ENCODE measurements around the gene DAO.
"Not testable (repeated sequence)": the region's sequence is repeated elsewhere in the genome, so short reads cannot be mapped to it uniquely, and the experiment has no call there.

DAO gene

DNA sequence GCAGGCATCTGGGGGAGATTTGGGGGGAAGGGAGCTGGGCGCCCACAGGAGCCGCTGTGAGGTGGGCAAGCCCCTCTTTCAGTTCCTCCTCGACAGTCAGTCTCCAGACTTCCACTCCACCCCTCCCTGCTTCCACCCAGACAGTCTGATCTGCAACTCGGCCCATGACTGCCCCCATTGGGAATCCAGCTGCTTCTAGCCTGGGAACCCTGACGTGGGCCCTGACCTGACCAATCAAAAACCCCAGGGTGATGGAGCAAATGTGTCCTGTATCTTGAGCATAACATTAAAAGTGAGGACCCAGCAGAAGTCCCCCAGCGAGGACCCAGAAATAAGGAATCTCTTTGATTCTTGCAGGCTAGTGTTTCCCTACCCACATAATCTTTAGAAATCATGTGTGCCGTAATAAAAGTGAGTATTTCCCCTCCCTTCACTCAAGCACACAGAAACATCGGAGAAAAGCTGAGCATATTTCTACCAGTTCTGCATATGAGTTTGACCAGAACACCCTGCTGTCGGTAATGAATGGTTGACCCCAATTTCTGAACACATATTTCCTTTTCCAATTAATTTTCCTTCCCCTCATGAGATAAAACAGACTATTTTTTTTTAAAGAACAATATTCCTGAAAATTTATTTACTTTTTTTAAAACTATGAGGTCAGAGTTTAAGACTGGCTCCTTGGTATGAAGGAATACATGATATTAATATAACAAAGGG, 28.9 kb upstream of the DAO start:
- DNase-seq, result no peak

DNA sequence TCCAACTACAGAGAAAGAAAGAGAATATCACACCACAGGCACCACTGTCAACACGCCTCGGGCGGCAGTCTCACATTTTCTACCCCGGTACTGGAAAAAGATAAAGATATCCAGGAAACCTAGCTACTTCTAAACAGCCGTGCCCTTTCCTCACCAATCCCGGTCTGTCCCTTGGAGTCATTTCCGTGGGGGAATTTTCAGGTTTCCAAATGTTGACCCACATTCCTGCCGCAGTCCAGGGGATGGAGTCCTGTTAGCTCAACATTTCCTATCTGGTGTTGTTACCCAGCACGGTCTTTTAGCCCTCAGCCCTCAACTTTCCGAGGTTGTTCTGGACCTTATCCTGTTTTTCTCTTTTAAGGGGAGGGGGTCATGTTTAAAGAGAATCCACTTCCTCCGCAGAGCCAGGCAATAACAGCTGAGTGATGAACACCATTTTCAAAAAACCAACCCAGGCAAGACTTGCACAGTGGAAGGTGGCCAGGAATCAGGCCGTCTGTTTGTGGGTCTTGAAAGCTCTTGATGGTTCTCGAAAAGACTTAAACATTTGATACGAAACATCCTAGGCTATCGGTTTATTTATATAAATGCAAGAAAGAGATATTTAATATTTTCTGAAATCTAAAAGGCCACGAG, 27.1 kb upstream of the DAO start:
- no peak for DNase-seq

GRCh38 chr12:108853426-108853825, 26.5 kb upstream of the DAO start:
- DNase-seq, result no peak

- DNase-seq, result no peak
Observed at GRCh38 chr12:108853981-108854446, 25.9 kb upstream of the DAO start.

DNA sequence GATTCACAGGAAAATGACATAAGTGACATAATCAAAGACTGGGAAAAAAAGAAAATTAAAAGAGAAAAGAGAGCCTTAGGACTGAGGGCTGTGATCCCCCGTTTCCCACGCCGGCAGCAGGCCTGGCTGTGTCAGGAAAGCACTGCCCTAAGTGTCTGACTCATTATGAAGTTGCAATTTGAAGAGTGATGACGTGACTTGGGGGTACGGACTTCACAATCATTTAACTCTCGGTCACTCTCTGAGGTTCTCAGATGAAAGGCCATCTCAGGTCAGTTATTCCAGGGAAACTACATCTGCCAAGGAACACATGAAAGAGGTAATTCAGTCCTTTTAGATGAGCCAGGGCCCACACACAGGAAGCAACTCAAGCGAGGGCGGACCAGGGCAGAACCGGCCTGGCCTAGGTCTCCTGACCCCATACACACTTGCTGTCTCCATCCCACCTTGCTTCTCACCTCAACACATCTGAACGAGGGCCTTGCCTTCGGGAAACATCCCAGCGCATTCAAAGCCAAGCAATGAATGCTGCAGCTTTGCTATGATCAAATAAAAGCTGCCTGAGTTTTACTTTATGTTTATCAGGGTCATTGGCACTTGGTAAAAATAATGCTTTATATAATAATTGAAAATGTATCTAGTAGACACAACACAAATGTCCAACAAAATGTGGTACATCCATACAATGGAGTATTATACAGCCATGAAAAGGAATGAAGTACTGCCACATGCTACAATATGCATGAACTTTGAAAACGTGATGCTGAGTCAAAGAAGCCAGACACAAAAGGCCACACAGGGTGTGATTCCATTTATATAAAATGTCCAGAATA, 25.2 kb upstream of the DAO start:
- no peak for DNase-seq

GRCh38 chr12:108855284-108856169, 24.4 kb upstream of the DAO start:
- DNase-seq, result no peak

GRCh38 chr12:108856170-108856427, 23.8 kb upstream of the DAO start:
- no peak for DNase-seq

DNA sequence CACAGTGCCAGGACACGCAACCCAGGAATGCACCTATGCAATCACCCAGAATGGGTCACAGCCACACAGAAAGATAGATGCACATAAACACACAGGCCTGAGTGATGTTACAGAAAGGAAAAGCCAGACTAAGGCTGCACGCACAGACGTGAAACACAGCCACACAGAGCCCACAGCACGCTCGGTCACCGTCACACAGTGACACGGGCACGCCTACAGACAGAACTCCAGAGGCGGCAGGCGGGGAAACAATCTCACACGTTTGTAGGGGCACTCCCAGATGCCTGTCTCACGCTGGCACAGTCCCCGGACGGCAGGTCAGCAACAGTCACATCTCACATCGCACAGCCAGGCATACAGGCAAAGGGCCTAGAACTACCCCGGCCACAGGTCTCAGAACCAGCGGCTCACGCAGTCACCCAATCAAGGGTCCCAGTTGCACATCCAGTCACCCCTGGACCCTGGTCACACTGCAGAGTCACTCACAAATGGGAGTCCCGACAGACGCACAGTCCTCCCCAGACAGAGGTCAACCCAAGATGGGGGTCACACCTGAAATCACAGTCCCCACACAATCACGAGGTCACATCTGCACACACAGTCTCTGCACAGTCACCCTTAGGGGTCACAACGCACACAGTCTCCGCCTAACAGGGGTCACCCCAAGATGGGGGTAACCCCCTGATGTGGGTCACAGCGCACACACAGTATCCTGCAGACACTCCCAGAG, 23.3 kb upstream of the DAO start:
- no peak for DNase-seq

DNA sequence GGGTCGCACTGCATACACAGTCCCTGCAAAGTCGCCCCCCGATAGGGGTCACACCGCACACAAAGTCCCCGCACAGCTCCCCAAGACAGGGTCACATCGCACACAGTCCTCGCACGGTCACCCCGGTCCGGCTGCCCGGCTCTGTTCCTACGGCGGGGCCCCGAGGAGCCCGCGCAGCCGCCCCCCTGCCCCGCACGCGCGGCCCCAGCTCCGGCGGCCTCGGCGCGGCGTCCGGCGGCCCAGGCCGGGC, 22.8 kb upstream of the DAO start:
- no peak for DNase-seq

DNA sequence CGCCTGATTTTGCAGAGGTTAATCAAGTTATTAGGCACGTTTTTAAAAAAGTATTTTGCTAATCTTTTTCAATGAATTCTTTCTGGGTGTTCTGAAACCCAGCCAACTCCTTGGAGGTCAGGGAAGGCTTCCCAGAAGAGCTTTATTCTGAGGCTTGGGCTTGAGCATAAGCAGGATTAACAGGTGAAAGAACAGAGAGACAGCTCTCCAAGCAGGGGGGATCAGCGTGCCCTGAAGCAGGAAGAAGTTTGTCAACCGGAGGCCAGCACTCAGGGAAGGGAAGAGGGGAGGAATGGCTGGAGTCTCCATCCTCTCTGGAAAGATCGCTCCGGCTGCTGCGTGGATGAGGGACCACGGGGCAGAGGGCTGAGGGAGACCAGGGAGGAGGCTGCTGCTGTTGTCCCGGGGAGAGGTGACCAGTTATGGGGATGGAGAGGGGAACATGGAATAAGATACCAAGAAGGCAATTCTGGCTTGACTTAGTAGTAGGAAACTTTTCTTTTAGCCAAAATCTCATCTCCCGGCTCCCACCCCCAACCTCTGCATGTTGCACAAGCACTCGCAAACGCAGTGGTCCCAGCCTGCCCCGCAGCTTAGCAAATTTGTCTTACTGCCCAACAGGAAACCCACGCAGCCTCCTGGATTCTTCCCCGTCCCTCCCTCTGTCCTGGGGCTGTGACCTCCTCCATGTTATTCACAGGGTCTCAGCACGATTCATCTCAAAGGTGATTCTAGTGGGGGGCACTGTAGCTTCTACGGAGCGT, 21.4 kb upstream of the DAO start:
- DNase-seq, result no peak

- not testable (repeated sequence) for DNase-seq
Observed at GRCh38 chr12:108859141-108859922, 20.6 kb upstream of the DAO start.

DNA sequence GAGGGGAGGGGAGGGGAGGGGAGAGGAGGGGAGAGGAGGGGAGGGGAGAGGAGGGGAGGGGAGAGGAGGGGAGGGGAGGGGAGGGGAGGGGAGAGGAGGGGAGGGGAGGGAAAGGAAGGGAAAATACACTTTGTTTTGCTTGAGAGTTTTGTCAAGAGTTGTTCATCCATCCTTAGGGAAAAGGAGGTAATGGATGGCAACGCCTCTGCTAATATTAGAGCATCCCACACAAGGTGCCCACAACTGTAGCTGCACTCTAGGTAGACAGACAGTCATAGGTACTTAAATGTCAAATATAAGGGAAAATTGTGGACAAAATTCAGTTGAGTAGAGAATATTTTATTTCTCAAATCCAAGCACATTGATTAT, 20.0 kb upstream of the DAO start:
- DNase-seq, result no peak

- DNase-seq, result no peak
Observed at GRCh38 chr12:108860443-108860842, 19.4 kb upstream of the DAO start.

DNA sequence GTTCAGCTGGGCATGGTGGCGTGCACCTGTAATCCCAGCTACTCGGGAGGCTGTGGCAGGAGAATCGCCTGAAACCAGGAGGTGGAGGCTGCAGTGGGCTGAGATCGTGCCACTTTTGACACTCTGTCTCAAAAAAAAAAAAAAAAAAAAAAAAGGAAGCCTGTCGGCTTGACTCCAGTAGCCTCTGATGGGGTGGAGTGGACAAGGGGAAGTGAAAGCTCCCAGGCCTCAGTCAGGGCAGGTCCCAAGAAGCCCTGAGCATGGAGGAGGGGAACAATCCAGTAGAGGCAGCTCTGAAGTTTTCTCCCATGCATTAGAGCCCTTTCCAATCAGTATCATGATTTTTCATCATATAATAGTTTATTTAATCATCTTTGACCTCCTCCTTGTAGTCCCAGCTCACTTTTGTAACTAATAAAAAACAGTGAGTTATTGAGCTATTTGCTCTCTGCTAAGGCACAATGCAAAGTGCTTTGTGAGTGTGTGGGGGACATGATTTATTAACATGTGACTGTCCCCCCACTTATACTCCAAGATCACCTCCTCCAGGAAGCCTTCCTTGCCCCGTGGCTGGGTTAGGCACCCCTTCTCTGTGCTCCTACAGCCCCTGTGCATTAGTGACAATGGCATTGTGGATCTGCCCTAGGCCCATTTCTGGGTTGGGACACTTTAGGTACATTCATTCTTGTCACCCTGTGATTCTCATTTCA, 17.9 kb upstream of the DAO start:
- DNase-seq, result no peak

- DNase-seq, result no peak
Observed at GRCh38 chr12:108862588-108862959, 17.3 kb upstream of the DAO start.

DNA sequence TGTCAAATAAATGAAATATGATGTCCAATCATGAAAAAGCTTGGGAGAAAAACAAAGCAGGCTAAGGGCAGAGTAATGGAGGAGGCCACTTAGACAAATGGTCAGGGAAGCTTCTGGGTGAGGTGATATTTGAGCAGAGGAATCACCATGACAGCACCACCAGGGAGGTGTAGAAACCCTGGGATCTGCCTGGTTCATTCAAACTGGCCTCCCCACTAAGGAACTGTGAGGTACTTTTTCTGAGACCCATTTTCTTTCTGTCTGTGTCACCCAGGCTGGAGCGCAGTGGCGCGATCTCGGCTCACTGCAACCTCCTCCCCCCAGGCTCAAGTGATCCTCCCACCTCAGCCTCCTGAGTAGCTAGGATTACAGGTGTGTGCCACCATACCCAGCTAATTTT, 14.7 kb upstream of the DAO start:
- DNase-seq, result no peak

- not testable (repeated sequence) for DNase-seq
Observed at GRCh38 chr12:108866083-108866482, 13.8 kb upstream of the DAO start.

- no peak for DNase-seq
Observed at GRCh38 chr12:108868781-108869180, 11.1 kb upstream of the DAO start.

DNA sequence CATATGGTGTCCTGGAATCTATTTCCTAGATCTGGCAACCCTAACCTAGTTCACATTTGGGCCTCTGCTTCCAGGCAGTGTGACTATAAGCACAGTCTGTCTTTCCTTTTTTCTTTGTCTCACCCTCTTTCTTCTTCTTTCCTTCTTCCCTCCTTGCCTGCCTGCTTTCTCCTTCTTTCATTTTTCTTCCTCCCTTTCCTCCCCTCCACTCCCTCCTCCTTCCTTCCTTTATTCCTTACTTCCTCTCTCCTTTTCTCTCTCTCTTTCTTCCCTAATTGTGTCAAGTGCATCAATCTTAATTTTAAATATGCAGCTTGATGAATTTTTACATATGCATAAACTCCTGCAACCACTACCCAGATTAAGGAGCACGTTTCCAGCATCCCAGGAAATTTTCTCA, 4.6 kb upstream of the DAO start:
- DNase-seq, result no peak

DNA sequence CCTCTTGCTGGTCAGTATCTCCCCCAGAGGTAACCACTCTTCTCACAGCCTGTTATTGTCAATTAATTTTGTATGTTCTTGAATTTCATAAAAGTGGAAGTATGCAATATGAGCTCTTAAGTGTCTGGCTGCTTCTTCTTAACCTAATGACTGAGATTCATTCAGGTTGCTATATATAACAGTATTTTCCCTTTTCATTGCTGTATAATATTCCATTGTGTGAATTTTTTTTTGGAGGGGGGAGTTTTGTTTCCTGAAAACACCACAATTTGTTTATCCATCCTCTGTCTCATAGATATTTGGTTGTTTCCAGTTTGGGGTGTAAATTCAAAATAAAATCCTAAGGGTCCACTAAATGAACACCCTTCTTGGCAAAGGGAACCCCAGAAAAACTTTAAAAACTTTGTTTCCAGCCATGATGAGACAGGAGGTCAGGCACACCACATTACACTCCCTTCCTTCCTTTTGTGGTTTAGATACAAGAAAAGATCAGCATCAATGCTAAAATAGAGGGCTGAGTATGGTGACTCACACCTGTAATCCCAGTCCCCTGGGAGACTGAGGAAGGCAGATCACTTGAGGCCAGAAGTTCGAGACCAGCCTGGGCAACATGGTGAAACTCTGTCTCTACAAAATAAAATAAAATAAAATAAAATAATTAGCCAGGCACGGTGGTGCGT, 4.1 kb upstream of the DAO start:
- no peak for DNase-seq
